Subcutaneous preadipocyte (primary cell): Measurements from ENCODE around the gene OR6C68. TPM values are rescaled to one million over a fixed set of nuclear protein-coding genes. Genes with fewer than 3 reads are reported as not detected.

Experiments
- total RNA-seq: library from RNA; depleted of rRNA; stranded (reverse); fragments of >200 nt; gene quantifications from 2 replicates; pipeline ENCODE4 v1.2.3, GENCODE V29; 2012

The OR6C68 gene
- not detected in 2 replicates for total RNA-seq

DNA sequence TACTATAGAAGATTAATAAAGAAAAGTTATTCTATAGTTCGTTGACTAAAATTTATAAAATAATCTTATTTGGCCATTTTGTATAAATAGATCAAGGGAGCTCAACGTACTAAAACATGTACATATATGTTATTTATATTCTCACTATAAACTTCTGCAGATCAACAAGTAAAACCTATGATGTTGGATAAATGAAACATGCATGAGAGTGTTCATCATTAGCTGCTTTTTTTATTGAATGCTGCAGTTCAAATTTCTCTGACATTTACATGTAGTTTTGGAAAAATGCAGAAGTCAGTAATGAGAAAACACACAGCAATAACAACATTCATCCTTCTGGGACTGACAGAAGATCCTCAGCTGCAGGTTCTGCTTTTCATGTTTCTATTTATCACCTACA is at the start of gene OR6C68:
TSS of gene OR6C68 (plus strand) at position 301 of the 400 bp plus-strand sequence. CDS start at position 301, 0 bp downstream.

DNA sequence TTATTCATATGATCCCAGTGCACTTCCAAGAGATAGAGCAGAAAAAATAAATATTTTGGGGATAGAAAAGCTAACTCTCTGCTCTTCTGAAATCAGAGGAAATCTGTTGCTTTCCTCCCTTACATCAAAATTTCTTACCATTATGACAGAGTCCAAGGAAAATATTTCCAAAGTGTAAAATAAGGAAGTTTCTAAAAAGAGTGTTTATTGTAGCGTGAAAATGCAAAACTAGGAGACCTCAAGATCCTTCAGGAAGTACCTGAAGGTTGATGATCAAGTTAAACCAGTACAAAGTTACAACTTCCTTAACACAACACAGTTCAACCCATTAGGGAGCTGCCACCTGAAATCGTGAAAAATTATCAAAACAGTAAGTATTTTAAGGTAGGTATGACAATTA is 48.4 kb upstream of the OR6C68 start, which contains the start of gene OR6C2:
TSS of gene OR6C2 (plus strand) at position 301 of the 400 bp plus-strand sequence. CDS start 8,138 bp downstream, outside the sequence.

DNA sequence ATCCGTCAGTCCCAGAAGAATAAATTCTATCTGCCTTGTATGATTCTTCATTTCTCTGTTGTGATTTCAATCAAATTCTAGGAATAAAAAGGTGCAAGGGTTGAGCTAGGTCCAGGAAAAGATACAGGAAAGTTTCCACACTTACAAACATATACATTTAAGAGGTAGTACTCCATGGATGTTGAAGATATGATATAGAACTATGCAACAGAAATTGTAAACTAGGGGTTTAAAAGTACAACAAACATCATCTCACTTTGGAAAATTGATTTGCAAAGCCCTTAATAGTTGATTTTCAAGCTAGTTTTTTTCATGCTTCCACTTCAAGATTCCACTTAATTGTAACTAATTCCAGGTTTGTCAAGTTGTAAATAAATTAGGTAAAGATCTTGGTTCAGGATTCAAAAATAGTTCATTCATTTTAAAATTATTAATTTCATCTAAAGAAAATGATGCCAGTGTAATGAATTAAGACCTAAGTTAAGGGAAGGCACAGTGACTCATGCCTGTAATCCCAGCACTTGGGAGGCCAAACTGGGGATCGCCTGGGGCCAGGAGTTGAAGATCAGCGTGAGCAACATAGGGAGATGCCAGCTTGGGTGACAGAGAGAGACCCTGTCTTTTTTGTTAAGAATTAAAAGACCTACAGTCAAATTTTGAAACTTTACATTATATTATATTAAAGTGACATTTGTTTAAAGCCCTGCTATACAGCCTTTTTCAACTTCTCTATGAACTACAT is 21.9 kb upstream of the OR6C68 start, which contains the start of gene OR6C70:
TSS of gene OR6C70 (minus strand) at position 51 of the 742 bp plus-strand sequence. CDS start at position 51, 0 bp downstream.

Other genes starting within 250 kb of the OR6C68 start
- gene OR6C74, start 247.8 kb upstream of the OR6C68 start, total RNA-seq = not detected in 2 replicates
- gene OR6C6, start 195.8 kb upstream of the OR6C68 start, total RNA-seq = not detected in 2 replicates
- not detected in 2 replicates for gene OR6C1, start 178.0 kb upstream of the OR6C68 start, total RNA-seq
- gene OR6C3, start 161.6 kb upstream of the OR6C68 start, total RNA-seq = not detected in 2 replicates
- not detected in 2 replicates for gene OR6C75, start 129.4 kb upstream of the OR6C68 start, total RNA-seq
- not detected in 2 replicates for gene OR6C65, start 91.8 kb upstream of the OR6C68 start, total RNA-seq
- gene OR6C76, start 66.1 kb upstream of the OR6C68 start, total RNA-seq = not detected in 2 replicates
- gene OR6C2, start 48.3 kb upstream of the OR6C68 start, total RNA-seq = not detected in 2 replicates
- not detected in 2 replicates for gene OR6C70, start 22.2 kb upstream of the OR6C68 start, total RNA-seq
- not detected in 2 replicates for gene OR6C4, start 57.2 kb downstream of the OR6C68 start, total RNA-seq
- gene OR2AP1, start 80.1 kb downstream of the OR6C68 start, total RNA-seq = not detected in 2 replicates
- not detected in 2 replicates for gene OR10P1, start 144.5 kb downstream of the OR6C68 start, total RNA-seq
- 15.2 and 18.7 TPM in 2 replicates for gene ITGA7, start 215.5 kb downstream of the OR6C68 start, total RNA-seq
- gene BLOC1S1, start 223.7 kb downstream of the OR6C68 start, total RNA-seq = 33.8 and 54.0 TPM in 2 replicates
- gene RDH5, start 228.0 kb downstream of the OR6C68 start, total RNA-seq = 59.2 and 70.6 TPM in 2 replicates
- gene CD63, start 236.6 kb downstream of the OR6C68 start, total RNA-seq = 1,437 and 2,220 TPM in 2 replicates